ENCODE results near the gene SNX33.
A peak's percentile ranks its signal among the peaks of the same experiment; 100 is the strongest.

The SNX33 gene

GRCh38 chr15:75641179-75641503 lies 6.6 kb upstream of the SNX33 start:
- DNase-seq (ENCODE audit: low spot score), result no peak

DNA sequence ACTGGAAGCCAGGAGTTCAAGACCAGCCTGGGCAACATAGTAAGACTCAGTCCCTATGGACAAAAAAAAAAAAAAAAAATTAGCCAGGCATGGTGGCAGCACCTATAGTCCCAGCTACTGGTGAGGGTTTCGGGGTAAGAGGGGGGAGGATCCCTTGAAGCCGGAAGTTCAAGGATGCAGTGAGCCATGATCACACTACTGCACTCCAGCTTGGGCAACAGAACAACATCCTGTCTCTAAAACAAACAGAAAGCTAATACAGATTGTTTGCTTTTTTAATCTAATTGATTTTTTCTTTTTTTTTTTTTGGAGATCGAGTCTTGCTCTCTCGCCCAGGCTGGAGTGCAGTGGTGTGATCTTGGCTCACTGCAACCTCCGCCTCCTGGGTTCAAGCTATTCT lies 6.1 kb upstream of the SNX33 start:
- no peak for DNase-seq (ENCODE audit: low spot score)

DNA sequence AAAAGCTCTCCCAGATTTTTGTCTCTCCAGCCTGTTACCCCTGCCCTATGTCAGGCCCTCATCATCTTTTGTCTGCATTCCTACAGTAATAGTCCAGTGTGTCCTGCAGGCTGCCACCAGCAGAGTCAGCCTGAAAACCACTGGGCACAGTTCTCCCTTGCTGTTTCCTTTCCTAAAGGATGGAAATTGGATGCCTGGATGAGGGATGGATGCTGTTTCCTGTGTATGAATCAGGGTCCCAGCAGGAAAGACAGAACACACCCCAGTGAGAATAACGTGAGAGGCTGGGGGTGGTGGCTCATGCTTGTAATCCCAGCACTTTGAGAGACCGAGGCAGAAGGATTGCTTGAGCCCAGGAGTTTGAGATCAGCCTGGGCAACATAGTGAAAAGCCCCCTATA lies 3.3 kb upstream of the SNX33 start:
- no peak for DNase-seq (ENCODE audit: low spot score)

GRCh38 chr15:75646112-75646943 lies 1.4 kb upstream of the SNX33 start:
- no peak for DNase-seq (ENCODE audit: low spot score)

- DNase-seq (ENCODE audit: low spot score), result no peak
These were observed 758 bp upstream of the SNX33 start for GRCh38 chr15:75646944-75647364.

- peak; percentile 79 for DNase-seq (ENCODE audit: low spot score)
These were observed 666 bp downstream of the SNX33 start for GRCh38 chr15:75648156-75649000.

GRCh38 chr15:75649045-75649761 lies 1.5 kb downstream of the SNX33 start:
- DNase-seq (ENCODE audit: low spot score), result no peak

DNA sequence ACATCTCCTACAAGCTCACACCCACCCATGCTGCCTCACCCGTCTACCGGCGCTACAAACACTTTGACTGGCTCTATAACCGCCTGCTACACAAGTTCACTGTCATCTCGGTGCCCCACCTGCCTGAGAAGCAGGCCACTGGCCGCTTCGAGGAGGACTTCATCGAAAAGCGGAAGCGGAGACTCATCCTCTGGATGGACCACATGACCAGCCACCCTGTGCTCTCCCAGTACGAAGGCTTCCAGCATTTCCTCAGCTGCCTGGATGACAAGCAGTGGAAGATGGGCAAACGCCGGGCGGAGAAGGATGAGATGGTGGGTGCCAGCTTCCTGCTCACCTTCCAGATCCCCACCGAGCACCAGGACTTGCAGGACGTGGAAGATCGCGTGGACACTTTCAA lies 2.1 kb downstream of the SNX33 start:
- no peak for DNase-seq (ENCODE audit: low spot score)

DNA sequence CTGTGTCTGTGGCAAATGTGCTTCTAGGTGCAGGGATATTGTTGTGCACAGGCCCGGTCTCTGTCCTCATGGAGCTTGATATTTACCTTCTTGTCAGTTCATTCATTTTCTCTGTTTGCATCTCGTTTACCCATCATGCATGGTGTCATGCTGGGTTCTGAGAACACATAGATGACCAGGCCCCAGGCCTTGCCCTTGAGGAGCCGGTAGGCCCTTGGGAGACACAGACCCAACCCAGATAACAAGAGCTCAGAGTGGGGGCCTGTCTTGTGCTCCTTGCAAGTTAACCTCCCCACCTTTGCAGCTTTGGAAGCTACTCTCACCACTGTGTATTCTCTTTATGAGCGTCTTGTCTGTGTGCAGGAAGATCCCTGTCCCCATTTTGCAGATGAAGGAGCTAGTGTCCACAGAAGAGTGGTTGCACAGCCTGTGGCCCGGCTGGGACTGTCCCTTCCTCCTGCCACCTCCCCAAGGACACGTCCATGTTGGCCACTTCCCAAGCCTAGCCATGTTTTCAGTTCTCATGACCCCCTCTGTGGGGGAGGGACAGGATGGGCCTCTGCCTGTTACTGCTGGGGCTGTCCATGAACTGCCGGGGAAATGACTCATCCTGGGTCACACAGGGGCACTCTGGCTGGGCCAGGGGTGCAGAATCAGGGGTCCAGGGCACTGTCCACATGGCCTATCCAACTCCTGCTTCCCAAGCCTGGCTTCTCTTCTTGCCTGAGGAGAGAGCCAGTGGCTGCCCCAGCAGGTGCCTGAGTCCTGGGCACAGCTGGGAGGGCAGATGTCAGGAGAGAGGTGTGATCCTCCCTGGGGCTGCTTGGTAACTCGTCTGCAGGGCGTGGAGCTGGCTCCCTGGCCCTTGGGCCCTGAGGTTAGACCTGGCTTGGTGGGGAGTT lies 3.4 kb downstream of the SNX33 start:
- no peak for DNase-seq (ENCODE audit: low spot score)

- DNase-seq (ENCODE audit: low spot score), result no peak
These were observed 4.3 kb downstream of the SNX33 start for GRCh38 chr15:75651810-75652543.

DNA sequence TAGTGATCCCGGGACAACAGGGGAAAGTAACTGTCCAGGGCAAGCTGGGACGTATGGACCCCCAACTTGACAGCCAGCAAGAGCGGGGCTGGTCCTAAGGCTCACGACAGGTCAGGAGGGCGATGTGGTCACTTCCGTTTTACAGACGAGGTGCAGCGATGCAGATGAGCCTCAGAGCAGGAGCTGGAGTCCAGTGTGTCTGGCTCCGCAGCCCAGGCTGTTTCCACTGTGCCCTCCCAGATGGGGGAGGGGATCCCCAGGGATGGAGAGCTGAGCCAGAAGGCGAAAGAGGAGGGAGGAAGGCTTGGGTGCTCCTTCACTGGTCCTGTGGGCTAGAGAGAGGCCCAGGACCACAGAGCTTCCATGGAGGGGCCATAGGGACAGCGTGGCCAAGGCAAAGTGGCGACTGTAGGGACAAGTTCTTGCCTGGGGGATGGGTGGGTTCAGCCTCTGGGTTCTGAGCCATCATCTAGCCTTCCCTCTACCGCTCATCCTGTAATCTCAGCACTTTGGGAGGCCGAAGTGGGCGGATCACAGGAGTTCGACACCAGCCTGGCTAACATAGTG lies 5.7 kb downstream of the SNX33 start:
- DNase-seq (ENCODE audit: low spot score), result no peak

DNA sequence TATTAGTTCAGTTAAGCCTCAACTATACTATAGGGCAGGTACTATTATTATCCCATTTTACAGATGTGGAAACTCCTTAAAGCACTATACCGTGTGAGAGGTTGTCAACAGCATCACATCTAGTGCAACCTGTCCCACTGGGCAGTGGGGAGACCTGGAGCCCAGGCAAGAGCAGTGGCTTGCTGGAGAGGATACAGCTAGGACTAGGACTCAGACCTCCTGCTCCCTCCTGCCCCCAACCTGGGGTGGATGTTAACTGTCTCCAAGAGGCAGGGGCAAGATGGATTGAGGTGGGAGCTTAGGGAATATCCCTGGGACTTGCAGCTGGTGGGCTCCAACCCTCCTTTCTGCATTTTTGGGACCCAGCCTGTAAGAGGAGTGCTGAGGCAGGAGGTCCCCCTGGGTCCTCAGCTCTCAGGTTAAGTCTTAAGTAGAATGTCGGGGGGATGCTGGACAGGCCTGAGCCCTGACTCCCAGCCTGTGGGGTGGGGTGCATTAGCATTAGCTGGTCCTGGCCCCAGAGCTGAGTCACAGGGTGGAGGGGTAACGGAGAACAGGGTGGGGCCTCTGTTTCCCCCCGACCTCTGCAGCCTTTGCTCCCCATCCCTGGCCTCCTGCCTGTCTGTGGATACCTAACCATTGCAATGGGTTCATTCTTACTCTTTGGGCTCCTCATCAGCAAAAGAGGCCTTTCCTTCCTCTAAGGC lies 6.6 kb downstream of the SNX33 start:
- DNase-seq (ENCODE audit: low spot score), result no peak

- DNase-seq (ENCODE audit: low spot score), result no peak
These were observed 8.2 kb downstream of the SNX33 start for GRCh38 chr15:75655931-75656330.

- no peak for DNase-seq (ENCODE audit: low spot score)
These were observed 8.6 kb downstream of the SNX33 start for GRCh38 chr15:75656331-75656730.

GRCh38 chr15:75656813-75657212 lies 9.1 kb downstream of the SNX33 start:
- DNase-seq (ENCODE audit: low spot score), result no peak

GRCh38 chr15:75659141-75659771 lies 11.5 kb downstream of the SNX33 start:
- no peak for DNase-seq (ENCODE audit: low spot score)

- DNase-seq (ENCODE audit: low spot score), result no peak
These were observed 12.4 kb downstream of the SNX33 start for GRCh38 chr15:75659928-75660645.

GRCh38 chr15:75661100-75661755 lies 13.5 kb downstream of the SNX33 start:
- DNase-seq (ENCODE audit: low spot score), result peak; percentile 88

Measured in iPS-NIHi11 (cell line).